Esophagus (tissue), 2 donors: ENCODE measurements around the gene INSL3. TPM values are rescaled to one million over a fixed set of nuclear protein-coding genes. Genes with fewer than 3 reads are reported as not detected.

ENCODE experiments used
- H3K27ac ChIP-seq, 2 donors: one replicate each; pipeline ENCODE4 v1.5.1; 2013; ENCODE audit warnings: low read depth in 2 of 2, mild to moderate bottlenecking in 2 of 2, inconsistent platforms in 1 of 2, low read length in 1 of 2, moderate library complexity in 1 of 2
- H3K27me3 ChIP-seq, 2 donors: one replicate each; pipeline ENCODE4 v1.6.1; 2013; ENCODE audit warnings: low read length in 2 of 2, control low read depth in 1 of 2, mild to moderate bottlenecking in 1 of 2; ENCODE audit not compliant: insufficient read depth in 2 of 2, control insufficient read depth in 1 of 2
- H3K36me3 ChIP-seq, 2 donors: one replicate each; pipeline ENCODE4 v1.6.1; 2013; ENCODE audit warnings: low read length in 1 of 2; ENCODE audit not compliant: control insufficient read depth in 2 of 2, insufficient read depth in 2 of 2
- H3K4me1 ChIP-seq, 2 donors: one replicate each; pipeline ENCODE4 v1.6.1; 2013; ENCODE audit warnings: low read length in 1 of 2; ENCODE audit not compliant: control insufficient read depth in 2 of 2, insufficient read depth in 2 of 2
- H3K4me3 ChIP-seq, 2 donors: one replicate each; pipeline ENCODE4 v1.5.1; 2013; ENCODE audit warnings: low read length in 2 of 2, mild to moderate bottlenecking in 2 of 2, low read depth in 1 of 2, moderate library complexity in 1 of 2
- H3K9me3 ChIP-seq, 2 donors: one replicate each; pipeline ENCODE4 v1.6.1; 2013; ENCODE audit warnings: mild to moderate bottlenecking in 2 of 2, low read depth in 1 of 2, low read length in 1 of 2, moderate library complexity in 1 of 2; ENCODE audit not compliant: control insufficient read depth in 2 of 2, insufficient read depth in 1 of 2
- WGBS, 2 donors: extraction: QIAGEN DNeasy Blood & Tissue Kit; methylation state at CpG; one replicate each; pipeline ENCODE4 v1.1.7; 2013; 5-methylcytosine and 5-hydroxymethylcytosine counted together
- polyA plus RNA-seq, 2 donors: library from polyadenylated mRNA; stranded (reverse); fragments of 200-250 nt; gene quantifications; one replicate each; pipeline ENCODE4 v1.2.3, GENCODE V29; 2013
- donor health status: healthy with polysubstance abuse.
- donor health status: Bipolar disorder and iron deficiency.

Gene INSL3
- polyA plus RNA-seq, 2 donors: 0.06 to 0.12 TPM

- no peak overlapping the region for H3K27ac ChIP-seq
- H3K36me3 ChIP-seq: no peaks in the 10 kb centered on the region
- no peaks in the 10 kb centered on the region for H3K27me3 ChIP-seq
- H3K4me3 ChIP-seq: no peak overlapping the region
- peaks cover 0 to 3% of the 10 kb centered on the region in 2 donors for H3K4me1 ChIP-seq
- WGBS, 2 donors: 61 to 62% methylated on average over 27 of the region's 27 CpGs
- H3K9me3 ChIP-seq: no peaks in the 10 kb centered on the region
Measured at GRCh38 chr19:17775991-17776803, 45.1 kb downstream of the INSL3 start.

- Histone ChIP-seq H3K4me1 (peaks cover 0 to 3% of the 10 kb centered on the region in 2 donors), H3K4me3 (no peak overlapping the region), H3K27ac (no peak overlapping the region), H3K36me3 (no peaks in the 10 kb centered on the region), H3K9me3 (no peaks in the 10 kb centered on the region), H3K27me3 (no peaks in the 10 kb centered on the region)
- WGBS, 2 donors: 63 to 72% methylated on average over 16 of the region's 16 CpGs
Measured at GRCh38 chr19:17775245-17775927, 45.9 kb downstream of the INSL3 start.

GRCh38 chr19:17772172-17772571 is 49.1 kb downstream of the INSL3 start:
- WGBS, 2 donors: 94 to 96% methylated on average over 4 of the region's 4 CpGs

GRCh38 chr19:17770613-17771012 is 50.7 kb downstream of the INSL3 start:
- 68 to 82% methylated on average over 13 of the region's 13 CpGs for WGBS, 2 donors
- Histone ChIP-seq H3K27ac (no peak overlapping the region), H3K4me3 (no peak overlapping the region), H3K36me3 (peaks cover 0 to 2% of the 10 kb centered on the region in 2 donors), H3K27me3 (no peaks in the 10 kb centered on the region), H3K9me3 (no peaks in the 10 kb centered on the region), H3K4me1 (peaks cover 0 to 2% of the 10 kb centered on the region in 2 donors)

More at GRCh38 chr19:17772172-17772571, 49.1 kb downstream of the INSL3 start:
- no peaks in the 10 kb centered on the region for H3K9me3 ChIP-seq
- H3K4me1 ChIP-seq: no peaks in the 10 kb centered on the region
- H3K36me3 ChIP-seq: peaks cover 0 to 2% of the 10 kb centered on the region in 2 donors
- no peaks in the 10 kb centered on the region for H3K27me3 ChIP-seq
- no peak overlapping the region for H3K27ac ChIP-seq
- no peak overlapping the region for H3K4me3 ChIP-seq

GRCh38 chr19:17767559-17767958 is 53.8 kb downstream of the INSL3 start:
- H3K27me3 ChIP-seq: no peaks in the 10 kb centered on the region
- WGBS, 2 donors: 33 to 40% methylated on average over 1 of the region's 1 CpG
- peaks cover 0 to 3% of the 10 kb centered on the region in 2 donors for H3K9me3 ChIP-seq
- H3K27ac ChIP-seq: no peak overlapping the region
- peaks cover 0 to 2% of the 10 kb centered on the region in 2 donors for H3K36me3 ChIP-seq
- peaks cover 0 to 2% of the 10 kb centered on the region in 2 donors for H3K4me1 ChIP-seq
- no peak overlapping the region for H3K4me3 ChIP-seq

- H3K27ac ChIP-seq: no peak overlapping the region
- no peaks in the 10 kb centered on the region for H3K27me3 ChIP-seq
- 13 to 15% methylated on average over 29 of the region's 29 CpGs for WGBS, 2 donors
Measured at GRCh38 chr19:17766543-17767131, 54.7 kb downstream of the INSL3 start.

More at GRCh38 chr19:17766543-17767131, 54.7 kb downstream of the INSL3 start:
- H3K4me1 ChIP-seq: peaks cover 0 to 2% of the 10 kb centered on the region in 2 donors
- peaks cover 0 to 4% of the 10 kb centered on the region in 2 donors for H3K9me3 ChIP-seq
- peaks cover 0 to 2% of the 10 kb centered on the region in 2 donors for H3K36me3 ChIP-seq
- no peak overlapping the region for H3K4me3 ChIP-seq

Other genes with a start within 250 kb of the INSL3 start
- under 1 TPM; 0.02 to 0.04 TPM for gene UNC13A, start 133.2 kb downstream of the INSL3 start, polyA plus RNA-seq
- gene MAP1S, start 102.0 kb downstream of the INSL3 start, polyA plus RNA-seq: 10 to 100 TPM in 1 of 2 donors, 1 to 10 TPM in 1; 7.8 to 13.1 TPM
- gene FCHO1, start 70.0 kb downstream of the INSL3 start, polyA plus RNA-seq: under 1 TPM; 0.51 to 0.75 TPM
- 10 to 100 TPM; 12.2 to 45.1 TPM for gene B3GNT3, start 26.4 kb downstream of the INSL3 start, polyA plus RNA-seq
- 1 to 10 TPM; 1.5 to 2.5 TPM for gene JAK3, start 26.5 kb upstream of the INSL3 start, polyA plus RNA-seq
- 1,000 to 10,000 TPM; 1,368 to 2,485 TPM for gene RPL18A, start 38.4 kb upstream of the INSL3 start, polyA plus RNA-seq
- gene SLC5A5, start 50.4 kb upstream of the INSL3 start, polyA plus RNA-seq: under 1 TPM; 0.01 to 0.04 TPM
- gene CCDC124, start 111.5 kb upstream of the INSL3 start, polyA plus RNA-seq: 100 to 1,000 TPM; 101 to 111 TPM
- gene KCNN1, start 145.6 kb upstream of the INSL3 start, polyA plus RNA-seq: under 1 TPM; 0.02 TPM
- gene ARRDC2, start 186.7 kb upstream of the INSL3 start, polyA plus RNA-seq: 10 to 100 TPM; 10.9 to 24.0 TPM